Right forelimb (tissue), 1 donor: Measurements from ENCODE around the gene SCAANT1.

Experiments used
- DNase-seq: peaks from one replicate; pipeline ENCODE4 v3.0.0-alpha.2; 2018

SCAANT1 gene

DNA sequence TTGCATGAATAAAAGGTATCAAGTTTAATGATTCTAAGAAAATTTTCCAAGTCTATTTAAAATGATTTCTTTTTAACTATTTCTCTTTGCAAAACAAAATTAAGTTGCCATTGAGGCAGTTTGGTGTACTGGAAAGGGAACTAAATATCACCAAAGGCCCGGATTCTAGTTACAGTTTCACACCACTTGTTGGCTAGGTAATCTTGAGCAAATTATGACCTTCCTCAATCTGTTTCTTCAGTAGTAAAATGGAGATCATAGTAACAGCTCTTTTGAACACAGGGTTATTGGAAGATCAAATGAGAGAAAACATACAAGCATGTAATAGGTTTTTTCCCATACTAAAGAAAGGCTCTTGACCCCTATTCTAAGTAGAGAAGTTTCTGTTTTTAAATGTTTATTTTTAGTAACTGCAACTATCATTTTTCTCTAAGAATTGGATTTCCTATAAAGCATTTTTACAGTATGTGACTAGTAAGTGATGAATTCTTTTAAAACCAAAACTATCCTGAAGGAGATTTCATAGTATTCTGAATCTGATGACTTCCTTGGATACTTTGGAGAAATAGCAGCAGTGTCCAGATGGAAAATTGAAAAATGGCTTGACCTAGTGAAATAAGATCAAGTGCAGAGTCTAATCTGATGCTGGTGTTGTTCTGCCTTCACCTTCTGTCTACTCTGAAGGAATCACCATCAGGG lies 15.7 kb downstream of the SCAANT1 start:
- DNase-seq: no peak

GRCh38 chr3:63895422-63896189 lies 16.6 kb downstream of the SCAANT1 start:
- DNase-seq: no peak

DNA sequence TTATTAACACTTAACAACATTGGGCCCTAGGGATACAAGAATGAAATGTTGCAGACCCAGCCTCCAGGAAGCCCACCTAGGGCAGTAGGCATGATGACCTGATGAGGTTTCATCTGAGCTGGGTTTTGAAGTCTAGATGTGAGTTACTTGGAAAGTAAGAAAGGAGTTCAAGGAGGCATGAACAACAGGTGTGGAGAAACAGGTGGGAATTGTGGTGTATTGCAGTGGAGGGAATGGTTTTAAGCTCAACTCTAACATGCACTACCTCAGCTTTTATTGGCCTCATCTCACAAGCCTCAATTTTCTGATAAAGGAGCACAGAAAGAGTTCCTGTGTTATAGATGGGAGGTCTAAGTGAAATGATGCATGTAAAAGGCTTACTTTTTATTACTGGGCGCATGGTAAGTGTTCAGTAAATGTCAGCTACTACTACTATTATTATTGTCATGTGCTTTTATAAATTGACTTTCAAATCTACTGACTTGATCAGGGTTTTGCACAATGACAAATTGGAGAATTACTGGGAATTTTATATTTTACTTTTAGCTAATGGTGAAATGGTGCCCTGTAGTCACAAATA lies 19.3 kb downstream of the SCAANT1 start:
- no peak for DNase-seq

GRCh38 chr3:63891518-63891917 lies 20.7 kb downstream of the SCAANT1 start:
- no peak for DNase-seq

- DNase-seq: no peak
Observed at GRCh38 chr3:63886858-63887257, 25.3 kb downstream of the SCAANT1 start.

DNA sequence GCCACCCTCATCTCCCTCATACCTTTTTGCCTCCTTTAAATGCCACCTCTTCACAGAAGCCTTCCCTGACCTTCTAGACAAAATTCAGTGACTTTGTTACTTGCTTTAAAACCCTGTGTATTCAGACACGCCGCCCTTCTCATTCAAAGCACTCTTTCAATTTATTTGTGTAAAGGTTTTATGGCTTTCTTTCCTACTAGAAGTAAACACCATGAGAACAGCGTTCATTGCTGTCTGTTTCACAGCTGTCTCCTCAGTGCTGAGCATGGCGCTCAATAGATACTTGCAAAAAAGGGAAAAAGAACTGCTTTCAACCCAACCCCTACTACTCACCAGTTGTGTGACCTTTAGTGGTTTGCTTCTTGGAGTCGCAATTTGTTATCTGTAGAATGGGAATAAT lies 31.5 kb downstream of the SCAANT1 start:
- no peak for DNase-seq

DNA sequence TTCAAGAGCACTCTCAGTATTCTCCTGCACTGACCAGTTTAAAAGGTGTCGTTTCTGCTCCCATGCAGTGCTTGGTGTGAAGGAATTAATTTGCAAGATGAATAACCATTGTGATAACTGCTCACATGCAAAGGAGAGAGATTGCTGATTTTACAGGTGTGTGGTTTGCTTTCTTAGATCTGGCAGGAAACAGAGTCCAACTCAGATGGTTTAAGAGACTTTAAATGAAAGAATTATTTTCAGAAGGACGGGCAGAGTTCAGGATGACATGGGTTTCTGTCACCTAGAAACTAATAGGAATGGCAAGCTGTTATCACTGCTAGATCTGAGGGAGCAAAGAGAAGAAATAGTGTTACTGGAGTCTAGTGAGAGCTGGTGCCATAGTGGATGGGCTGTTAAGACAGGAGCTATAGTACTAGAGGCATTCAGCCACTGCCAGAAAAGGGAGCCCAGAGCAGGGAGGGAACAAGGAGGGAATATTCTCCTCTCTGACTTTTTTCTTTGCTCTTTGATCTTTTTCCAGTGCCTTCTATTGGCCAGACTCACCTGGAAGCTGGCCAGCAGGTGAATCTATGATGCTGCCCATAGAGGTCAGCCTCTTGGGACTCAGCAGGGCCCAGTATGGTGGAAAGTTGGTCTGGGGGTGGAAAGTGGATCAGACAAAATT lies 33.7 kb downstream of the SCAANT1 start:
- DNase-seq: no peak

- no peak for DNase-seq
Observed at GRCh38 chr3:63877737-63878393, 34.3 kb downstream of the SCAANT1 start.

GRCh38 chr3:63876260-63876659 lies 35.9 kb downstream of the SCAANT1 start:
- no peak for DNase-seq

- no peak for DNase-seq
Observed at GRCh38 chr3:63875510-63875909, 36.7 kb downstream of the SCAANT1 start.

DNA sequence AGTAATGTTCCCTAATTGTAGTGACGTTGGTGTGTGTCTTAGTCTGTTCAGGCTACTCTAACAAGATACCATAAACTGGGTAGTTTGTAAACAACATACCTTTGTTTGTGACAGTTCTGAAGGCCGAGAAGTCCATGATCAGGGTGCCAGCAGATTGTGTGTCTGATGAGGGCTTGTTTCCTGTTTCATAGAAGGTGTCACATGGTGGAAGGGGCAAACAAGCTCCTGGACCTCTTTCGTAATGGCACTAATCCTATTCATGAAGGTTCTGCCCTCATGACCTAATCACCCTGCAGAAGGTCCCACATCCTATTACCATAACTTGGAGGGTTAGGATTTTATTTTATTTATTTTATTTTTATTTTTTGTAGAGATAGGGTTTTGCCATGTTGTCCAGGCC lies 37.4 kb downstream of the SCAANT1 start:
- no peak for DNase-seq

GRCh38 chr3:63872135-63872924 lies 39.9 kb downstream of the SCAANT1 start:
- no peak for DNase-seq

- DNase-seq: no peak
Observed at GRCh38 chr3:63870615-63871005, 41.6 kb downstream of the SCAANT1 start.

DNA sequence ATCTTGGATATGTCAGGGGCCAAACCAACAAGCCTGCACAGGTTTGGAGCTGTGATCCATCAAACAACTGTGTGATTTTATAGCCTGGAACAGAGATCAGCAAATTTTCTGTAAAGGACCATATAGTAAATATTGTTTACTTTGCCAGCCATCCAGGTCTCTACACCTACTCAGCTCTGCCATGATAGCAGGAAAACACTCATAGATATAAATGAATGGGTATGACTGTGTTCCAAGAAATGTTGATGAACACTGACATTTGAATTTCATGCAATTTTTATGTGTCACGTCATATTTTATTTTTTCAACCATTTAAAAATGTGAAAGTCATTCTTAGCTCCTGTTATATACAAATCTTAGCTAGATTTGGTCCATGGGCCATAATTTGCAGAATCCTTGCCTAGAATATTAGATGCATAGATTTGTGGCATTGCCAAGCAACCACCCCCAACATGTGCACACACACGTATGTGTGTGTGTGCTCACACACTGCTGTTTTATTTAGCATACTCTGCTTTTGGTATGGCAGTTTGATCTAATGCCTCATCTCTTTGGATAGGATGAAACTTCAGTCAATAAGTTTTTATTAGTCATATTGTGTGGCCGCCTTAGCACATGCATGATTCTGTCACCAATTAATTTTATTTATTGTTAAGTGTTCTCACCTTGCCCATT lies 42.1 kb downstream of the SCAANT1 start:
- no peak for DNase-seq

GRCh38 chr3:63867225-63867624 lies 45.0 kb downstream of the SCAANT1 start:
- DNase-seq: no peak

- no peak for DNase-seq
Observed at GRCh38 chr3:63864965-63865327, 47.2 kb downstream of the SCAANT1 start.

DNA sequence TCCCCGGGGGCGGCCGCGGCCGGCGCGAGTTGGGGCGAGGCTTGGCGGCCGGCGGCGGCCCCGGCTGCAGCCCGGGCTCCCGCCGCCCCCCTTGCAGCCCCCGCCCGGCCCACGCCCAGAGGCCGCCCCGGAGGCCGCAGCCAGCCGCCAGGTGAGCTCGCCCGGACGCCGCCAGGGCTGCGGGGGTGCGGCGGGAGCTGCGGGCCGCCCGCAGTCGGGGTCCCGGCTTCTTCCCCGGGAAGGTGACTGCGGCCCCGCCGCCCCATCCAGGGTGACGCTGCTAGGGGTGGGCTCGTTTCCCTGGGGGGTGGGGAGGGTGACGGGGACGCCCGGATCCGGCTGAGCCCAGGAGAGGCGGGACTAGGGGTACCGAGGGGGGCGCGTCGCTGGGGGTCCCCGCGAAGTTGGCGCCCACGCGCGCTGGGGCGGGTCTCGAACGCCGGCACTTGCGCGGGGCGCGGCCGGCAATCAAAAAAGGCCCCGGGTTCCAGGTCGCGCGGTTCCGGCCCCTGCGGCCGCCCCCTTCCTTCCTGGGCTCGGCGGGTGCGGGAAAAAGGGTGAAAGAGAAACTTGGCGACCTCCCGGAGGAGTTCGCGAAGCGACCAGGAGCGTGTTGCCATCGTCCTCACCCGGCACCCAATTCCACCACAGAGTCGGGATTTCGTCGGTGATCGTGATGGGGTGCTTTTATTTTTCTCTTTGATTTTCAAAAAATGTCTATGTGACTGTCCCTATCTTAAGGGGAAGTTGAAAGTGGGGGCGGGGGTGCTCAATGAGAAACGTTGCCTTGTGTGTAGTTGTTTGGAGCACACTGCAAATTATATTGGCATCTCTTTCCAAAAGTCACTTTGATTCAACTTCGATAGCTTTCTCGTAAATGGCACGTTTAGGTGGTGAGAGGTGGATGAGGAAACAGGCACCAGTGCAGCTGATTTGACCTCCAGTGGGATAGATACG lies 47.9 kb downstream of the SCAANT1 start:
- DNase-seq: peak; percentile 67

- DNase-seq: peak; percentile 83
Observed at GRCh38 chr3:63863150-63864007, 48.8 kb downstream of the SCAANT1 start, which contains the start of the genes ATXN7 and THOC7. Gene ATXN7 (plus strand): TSS chr3:63863867. CDS start chr3:63912599, 48,732 bp downstream. Gene THOC7 (minus strand): TSS chr3:63863805. CDS start chr3:63863790, 15 bp downstream.

DNA sequence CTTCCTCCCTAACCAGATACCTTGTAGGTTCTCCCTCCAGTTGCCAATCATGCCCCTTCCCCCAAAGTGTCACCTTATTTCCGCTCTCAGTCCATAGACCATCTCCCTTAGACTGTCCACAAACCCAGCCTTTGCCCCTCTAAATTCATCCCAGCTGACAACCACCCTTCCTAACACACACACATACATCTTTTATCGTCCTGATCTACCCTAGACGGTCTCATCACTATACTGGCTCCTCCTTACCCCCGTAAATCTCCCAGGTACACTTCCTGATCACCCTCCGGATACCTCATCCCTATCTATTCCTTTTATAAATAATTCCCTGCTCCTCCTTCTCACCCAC lies 49.4 kb downstream of the SCAANT1 start:
- DNase-seq: no peak
